H9 (cell line): Measurements from ENCODE around the gene RLN3. TPM values are rescaled to one million over a fixed set of nuclear protein-coding genes. Genes with fewer than 3 reads are reported as not detected.

Source experiments
- DNase-seq: peaks from one replicate; pipeline ENCODE4 v3.0.0-alpha.2; 2017
- H2AFZ ChIP-seq: one replicate; pipeline ENCODE4 v1.6.1; 2013; ENCODE audit warnings: mild to moderate bottlenecking, low read length, control low read depth, moderate library complexity
- H2AK5ac ChIP-seq: 2 replicates; pipeline ENCODE4 v1.6.1; 2013; ENCODE audit warnings: low read length, control low read depth, mixed read lengths; ENCODE audit not compliant: insufficient read length
- H2BK120ac ChIP-seq: one replicate; pipeline ENCODE4 v1.6.1; 2013; ENCODE audit warnings: low read depth, mild to moderate bottlenecking, low read length, control low read depth, inconsistent platforms; ENCODE audit not compliant: poor library complexity, severe bottlenecking
- H2BK12ac ChIP-seq: 2 replicates; pipeline ENCODE4 v1.6.1; 2013; ENCODE audit warnings: low read length, control low read depth, mixed read lengths, low read depth; ENCODE audit not compliant: insufficient read length
- H2BK15ac ChIP-seq: 2 replicates; pipeline ENCODE4 v1.6.1; 2013; ENCODE audit warnings: low read depth, low read length, control low read depth
- H2BK20ac ChIP-seq: one replicate; pipeline ENCODE4 v1.6.1; 2013; ENCODE audit warnings: low read depth, mild to moderate bottlenecking, low read length, control low read depth, inconsistent platforms; ENCODE audit not compliant: poor library complexity, severe bottlenecking
- H2BK5ac ChIP-seq: 2 replicates; pipeline ENCODE4 v1.6.1; 2013; ENCODE audit warnings: low read length, control low read depth, mixed read lengths; ENCODE audit not compliant: insufficient read length
- H3K14ac ChIP-seq: 2 replicates; pipeline ENCODE4 v1.6.1; 2013; ENCODE audit warnings: low read length, control low read depth; ENCODE audit not compliant: insufficient read depth
- H3K18ac ChIP-seq: 2 replicates; pipeline ENCODE4 v1.6.1; 2013; ENCODE audit warnings: low read depth, mild to moderate bottlenecking, mixed read lengths, low read length, control low read depth; ENCODE audit not compliant: insufficient read length
- H3K23ac ChIP-seq: 2 replicates; pipeline ENCODE4 v1.6.1; 2013; ENCODE audit warnings: low read length, control low read depth, mixed read lengths, low read depth; ENCODE audit not compliant: insufficient read length
- H3K23me2 ChIP-seq: 2 replicates; pipeline ENCODE4 v1.6.1; 2013; ENCODE audit warnings: low read depth, mild to moderate bottlenecking, mixed read lengths, low read length, control low read depth; ENCODE audit not compliant: insufficient read length, poor library complexity, severe bottlenecking
- H3K27ac ChIP-seq: 2 replicates; pipeline ENCODE4 v1.5.1; 2013; ENCODE audit warnings: low read length, control low read depth, mixed read lengths, low read depth; ENCODE audit not compliant: insufficient read length
- H3K27me3 ChIP-seq: 2 replicates; pipeline ENCODE4 v1.6.1; 2013; ENCODE audit warnings: low read length, control low read depth, inconsistent platforms; ENCODE audit not compliant: insufficient read depth
- H3K4ac ChIP-seq: 2 replicates; pipeline ENCODE4 v1.6.1; 2013; ENCODE audit warnings: low read depth, mild to moderate bottlenecking, control low read depth, inconsistent platforms, low read length, moderate library complexity
- H3K4me1 ChIP-seq: 2 replicates; pipeline ENCODE4 v1.6.1; 2013; ENCODE audit warnings: low read length, control low read depth, inconsistent platforms; ENCODE audit not compliant: insufficient read depth
- H3K4me2 ChIP-seq: 2 replicates; pipeline ENCODE4 v1.6.1; 2013; ENCODE audit warnings: low read length, control low read depth, mixed read lengths; ENCODE audit not compliant: insufficient read length, insufficient read depth
- H3K56ac ChIP-seq: 2 replicates; pipeline ENCODE4 v1.6.1; 2013; ENCODE audit warnings: low read depth, mild to moderate bottlenecking, mixed read lengths, low read length, control low read depth; ENCODE audit not compliant: insufficient read length
- H3K79me1 ChIP-seq: 2 replicates; pipeline ENCODE4 v1.6.1; 2013; ENCODE audit warnings: low read depth, mild to moderate bottlenecking, moderate library complexity, low read length, control low read depth, inconsistent platforms; ENCODE audit not compliant: insufficient read depth, poor library complexity, severe bottlenecking
- H3K79me2 ChIP-seq: 2 replicates; pipeline ENCODE4 v1.6.1; 2013; ENCODE audit warnings: low read length, control low read depth, inconsistent platforms; ENCODE audit not compliant: insufficient read depth
- H3K9ac ChIP-seq: 2 replicates; pipeline ENCODE4 v1.6.1; 2013; ENCODE audit warnings: low read length, control low read depth, mixed read lengths; ENCODE audit not compliant: insufficient read length; ENCODE audit errors: extremely low read depth
- H3K9me3 ChIP-seq: one replicate; pipeline ENCODE4 v1.6.1; 2013; ENCODE audit warnings: low read depth, low read length, inconsistent platforms; ENCODE audit not compliant: control insufficient read depth
- H3T11ph ChIP-seq: one replicate; pipeline ENCODE4 v1.6.1; 2013; ENCODE audit warnings: mild to moderate bottlenecking, low read length, control low read depth, inconsistent platforms
- H4K20me1 ChIP-seq: one replicate; pipeline ENCODE4 v1.6.1; 2013; ENCODE audit not compliant: control insufficient read depth, insufficient read length, insufficient read depth
- H4K5ac ChIP-seq: 2 replicates; pipeline ENCODE4 v1.6.1; 2013; ENCODE audit warnings: low read depth, mild to moderate bottlenecking, mixed read lengths, low read length, control low read depth; ENCODE audit not compliant: insufficient read length
- H4K8ac ChIP-seq: replicated peaks from 2 replicates; pipeline ENCODE4 v1.6.1; 2013; ENCODE audit warnings: low read length, control low read depth, mixed read lengths, low read depth; ENCODE audit not compliant: insufficient read length
- H4K91ac ChIP-seq: 2 replicates; pipeline ENCODE4 v1.6.1; 2013; ENCODE audit warnings: low read depth, mild to moderate bottlenecking, moderate library complexity, mixed read lengths, low read length, control low read depth; ENCODE audit not compliant: insufficient read length
- H3K27ac Mint-ChIP-seq, 3 experiments: 2 replicates in 2 of 3; 3 replicates in 1 of 3; pipeline ENCODE4 v1.8.0; 2020 to 2021; ENCODE audit warnings: mixed read lengths in 3 of 3, mild to moderate bottlenecking in 1 of 3, moderate library complexity in 1 of 3
- H3K27me3 Mint-ChIP-seq: 2 replicates; pipeline ENCODE4 v1.8.0; 2021; ENCODE audit warnings: low read depth, mild to moderate bottlenecking, moderate library complexity, mixed read lengths
- H3K36me3 Mint-ChIP-seq, 3 experiments: 2 replicates in 2 of 3; 3 replicates in 1 of 3; pipeline ENCODE4 v1.8.0; 2020 to 2021; ENCODE audit warnings: low read depth in 3 of 3, mixed read lengths in 3 of 3; ENCODE audit not compliant: insufficient read depth in 1 of 3
- H3K4me1 Mint-ChIP-seq, 2 experiments: 2 replicates each; pipeline ENCODE4 v1.8.0; 2020; ENCODE audit warnings: mixed read lengths in 2 of 2
- H3K4me3 Mint-ChIP-seq, 2 experiments: 2 replicates in 1 of 2; 3 replicates in 1 of 2; pipeline ENCODE4 v1.8.0; 2020 to 2021; ENCODE audit warnings: mild to moderate bottlenecking in 2 of 2, mixed read lengths in 2 of 2, moderate library complexity in 1 of 2
- H3K9me3 Mint-ChIP-seq, 2 experiments: 2 replicates in 1 of 2; 3 replicates in 1 of 2; pipeline ENCODE4 v1.8.0; 2020; ENCODE audit warnings: mild to moderate bottlenecking in 2 of 2, mixed read lengths in 2 of 2, moderate library complexity in 1 of 2
- CTCF ChIP-seq: fragments of 200-600 bp; sonication (generic); conservative IDR thresholded peaks from 3 replicates; pipeline ENCODE4 v1.8.0; 2021; ENCODE audit warnings: antibody characterized with exemption, mild to moderate bottlenecking
- WGBS: extraction: QIAGEN DNeasy Blood & Tissue Kit; methylation state at CpG from one replicate; pipeline ENCODE4 v1.1.7; 2013; ENCODE audit warnings: missing lambda C conversion rate, low lambda C conversion rate, mixed read lengths; ENCODE audit not compliant: insufficient read length; ENCODE audit errors: extremely low coverage; 5-methylcytosine and 5-hydroxymethylcytosine counted together
- total RNA-seq: library from RNA; stranded (reverse); gene quantifications from 2 replicates; pipeline ENCODE4 v1.2.1, GENCODE V29; 2021

RLN3 gene
- total RNA-seq, 1 experiment from 2014 or later = not detected

- H3K4me1 Mint-ChIP-seq = peaks cover 9 to 18% of the 10 kb centered on the region in 2 experiments
- no peak overlapping the region for H3K4me2 ChIP-seq
- H4K5ac ChIP-seq = no peak overlapping the region
- H3K4ac ChIP-seq = no peak overlapping the region
- no peaks in the 10 kb centered on the region for H3K79me1 ChIP-seq
- no peaks in the 10 kb centered on the region; the same call in 1 of the 2 replicates for H3K4me1 ChIP-seq
- no peaks in the 10 kb centered on the region for H3K79me2 ChIP-seq
- H2BK20ac ChIP-seq = no peak overlapping the region
- no peak overlapping the region for H2BK5ac ChIP-seq
- H3K9me3 ChIP-seq = no peaks in the 10 kb centered on the region
- H4K91ac ChIP-seq = no peak overlapping the region
- H2BK12ac ChIP-seq = no peak overlapping the region
- H3K56ac ChIP-seq = no peak overlapping the region
- no peak overlapping the region for H3T11ph ChIP-seq
- H2BK15ac ChIP-seq = no peak overlapping the region
- no peaks in the 10 kb centered on the region; a peak in 2 of 5 replicates for H3K9me3 Mint-ChIP-seq
- H3K27ac ChIP-seq = no peak overlapping the region
- H2BK120ac ChIP-seq = no peak overlapping the region
- no peak overlapping the region for H3K23ac ChIP-seq
- DNase-seq = no peak
- no peak overlapping the region for H2AK5ac ChIP-seq
- H3K9ac ChIP-seq = no peak overlapping the region
- no peak overlapping the region for H4K8ac ChIP-seq
- no peak overlapping the region for H3K18ac ChIP-seq
- TF ChIP-seq CTCF = no peak
- H3K27me3 ChIP-seq = peaks cover 8% of the 10 kb centered on the region
- H3K27ac Mint-ChIP-seq = no peak overlapping the region
- no peak overlapping the region for H3K14ac ChIP-seq
- H3K23me2 ChIP-seq = peaks cover 6% of the 10 kb centered on the region
- peaks cover 15 to 23% (median 16%) of the 10 kb centered on the region in 3 experiments for H3K36me3 Mint-ChIP-seq
- no CpG with 5 or more reads among the region's 11 CpGs for WGBS
- H4K20me1 ChIP-seq = no peaks in the 10 kb centered on the region
- no peak overlapping the region for H3K4me3 Mint-ChIP-seq
- peaks cover 33% of the 10 kb centered on the region for H3K27me3 Mint-ChIP-seq
- no peak overlapping the region for H2AFZ ChIP-seq
Measured at GRCh38 chr19:14054721-14055120, 26.8 kb downstream of the RLN3 start.
